Inferior parietal cortex (tissue), 1 donor: Measurements from ENCODE around the gene SEZ6L2.
"Not testable (repeated sequence)": the region's sequence is repeated elsewhere in the genome, so short reads cannot be mapped to it uniquely, and the experiment has no call there.

Experiments
- DNase-seq: peaks from one replicate; pipeline ENCODE4 v3.0.0-alpha.2; 2016; ENCODE audit errors: extremely low spot score

SEZ6L2 gene

DNA sequence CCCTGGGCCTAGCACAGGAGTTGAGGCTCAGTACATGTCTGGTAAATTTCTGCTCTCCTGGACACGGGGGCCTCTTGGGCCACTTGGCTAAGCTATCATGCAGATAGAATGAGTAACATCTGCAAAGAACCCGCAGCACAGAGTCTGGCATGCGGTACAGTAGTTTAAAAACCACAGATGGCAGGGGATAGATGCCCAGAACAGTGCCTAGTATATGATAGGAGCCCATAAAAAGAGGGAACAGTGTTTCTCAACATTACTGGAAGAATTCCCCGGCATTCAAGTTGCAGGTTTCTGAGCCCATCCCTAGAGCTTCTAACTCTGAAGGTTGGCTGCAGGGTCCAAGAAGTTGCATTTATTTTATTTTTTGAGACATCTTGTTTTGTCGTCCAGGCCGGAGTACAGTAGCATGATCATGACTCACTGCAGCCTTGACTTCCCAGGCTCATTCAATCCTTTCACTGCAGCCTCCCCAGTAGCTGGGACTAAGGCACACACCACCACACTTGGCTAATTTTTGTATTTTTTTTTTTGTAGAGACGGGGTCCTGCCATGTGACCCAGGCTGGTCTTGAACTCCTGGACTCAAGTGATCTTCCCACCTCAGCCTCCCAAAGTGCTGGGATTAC, 42.1 kb downstream of the SEZ6L2 start:
- DNase-seq, result no peak

DNA sequence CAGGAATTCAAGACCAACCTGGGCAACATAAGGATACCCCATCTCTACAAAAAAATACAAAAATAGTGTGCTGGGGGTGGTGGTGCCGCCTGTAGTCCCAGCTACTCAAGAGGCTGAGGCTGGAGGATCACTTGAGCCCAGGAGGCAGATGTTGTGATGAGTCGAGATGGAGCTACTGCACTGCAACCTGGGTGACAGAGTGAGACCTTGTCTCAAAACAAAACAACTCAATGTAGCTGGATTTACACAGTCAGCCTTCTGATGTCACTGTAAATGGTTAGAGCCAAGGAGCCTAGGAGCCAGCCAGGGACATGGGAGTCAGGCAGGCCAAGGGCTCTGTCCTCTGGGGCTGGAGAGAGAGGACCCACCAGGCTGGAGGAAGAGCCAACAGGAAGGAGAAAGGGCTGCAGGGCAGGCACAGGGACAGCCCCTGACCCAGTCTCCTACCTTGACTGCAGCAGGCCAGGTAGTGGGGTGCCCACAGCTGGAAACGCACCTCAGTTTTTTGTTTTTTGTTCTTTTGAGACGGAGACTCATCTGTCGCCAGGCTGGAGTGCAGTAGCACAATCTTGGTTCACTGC, 44.7 kb downstream of the SEZ6L2 start:
- no peak for DNase-seq

DNA sequence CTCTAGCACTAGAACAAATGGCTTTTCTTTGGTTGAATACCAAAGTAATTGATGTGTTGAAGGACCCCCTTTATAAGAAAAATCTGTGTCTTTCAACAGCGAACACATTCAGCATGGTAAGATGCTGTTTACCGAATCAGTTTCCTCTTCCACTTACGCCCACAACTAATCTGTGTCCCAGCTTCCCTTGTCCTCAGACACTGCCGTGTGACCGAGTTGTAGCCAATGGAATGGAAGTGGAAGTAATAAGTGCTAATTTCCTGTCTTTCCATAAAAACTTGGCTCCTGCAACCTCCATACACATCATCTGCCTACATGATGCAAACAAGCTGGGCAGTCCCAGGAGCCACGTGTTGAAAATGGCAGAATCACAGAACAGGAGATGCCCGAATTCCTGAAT, 46.7 kb downstream of the SEZ6L2 start:
- no peak for DNase-seq

DNA sequence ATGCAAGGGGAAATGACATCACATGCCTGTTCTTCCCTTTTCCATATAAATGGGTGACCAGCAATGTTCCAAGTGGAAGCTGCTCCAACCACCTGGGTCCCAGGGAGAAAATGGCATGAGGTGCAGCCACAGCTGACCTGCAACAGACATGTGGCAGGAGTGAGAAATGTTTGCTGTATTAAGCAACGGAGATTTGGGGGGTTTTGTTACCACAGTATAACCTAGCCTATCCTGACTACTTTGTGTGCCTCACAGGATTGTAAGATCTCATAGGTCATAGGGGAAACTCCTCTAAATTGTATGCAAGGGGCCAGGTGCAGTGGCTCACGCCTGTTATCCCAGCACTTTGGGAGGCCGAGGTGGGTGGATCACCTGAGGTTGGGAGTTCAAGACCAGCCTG, 48.4 kb downstream of the SEZ6L2 start:
- no peak for DNase-seq

DNA sequence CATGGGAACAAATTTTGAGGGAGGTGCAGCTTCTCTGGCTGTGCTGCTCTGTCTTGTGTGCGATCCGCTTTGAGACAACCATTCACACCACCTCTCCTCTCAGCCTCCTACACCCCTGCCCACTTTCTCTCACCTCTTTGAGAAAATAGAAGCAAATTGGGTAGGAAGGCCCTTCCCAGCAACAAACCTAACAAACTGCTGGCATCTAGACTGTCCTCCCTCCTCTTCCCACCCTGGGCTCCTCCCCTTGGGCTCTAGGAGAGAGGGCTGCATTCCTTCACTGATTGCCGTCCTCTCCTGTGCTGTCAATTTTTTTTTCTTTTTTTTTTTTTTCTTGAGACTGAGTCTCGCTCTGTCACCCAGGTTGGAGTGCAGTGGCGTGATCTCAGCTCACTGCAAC, 49.8 kb downstream of the SEZ6L2 start:
- no peak for DNase-seq

DNA sequence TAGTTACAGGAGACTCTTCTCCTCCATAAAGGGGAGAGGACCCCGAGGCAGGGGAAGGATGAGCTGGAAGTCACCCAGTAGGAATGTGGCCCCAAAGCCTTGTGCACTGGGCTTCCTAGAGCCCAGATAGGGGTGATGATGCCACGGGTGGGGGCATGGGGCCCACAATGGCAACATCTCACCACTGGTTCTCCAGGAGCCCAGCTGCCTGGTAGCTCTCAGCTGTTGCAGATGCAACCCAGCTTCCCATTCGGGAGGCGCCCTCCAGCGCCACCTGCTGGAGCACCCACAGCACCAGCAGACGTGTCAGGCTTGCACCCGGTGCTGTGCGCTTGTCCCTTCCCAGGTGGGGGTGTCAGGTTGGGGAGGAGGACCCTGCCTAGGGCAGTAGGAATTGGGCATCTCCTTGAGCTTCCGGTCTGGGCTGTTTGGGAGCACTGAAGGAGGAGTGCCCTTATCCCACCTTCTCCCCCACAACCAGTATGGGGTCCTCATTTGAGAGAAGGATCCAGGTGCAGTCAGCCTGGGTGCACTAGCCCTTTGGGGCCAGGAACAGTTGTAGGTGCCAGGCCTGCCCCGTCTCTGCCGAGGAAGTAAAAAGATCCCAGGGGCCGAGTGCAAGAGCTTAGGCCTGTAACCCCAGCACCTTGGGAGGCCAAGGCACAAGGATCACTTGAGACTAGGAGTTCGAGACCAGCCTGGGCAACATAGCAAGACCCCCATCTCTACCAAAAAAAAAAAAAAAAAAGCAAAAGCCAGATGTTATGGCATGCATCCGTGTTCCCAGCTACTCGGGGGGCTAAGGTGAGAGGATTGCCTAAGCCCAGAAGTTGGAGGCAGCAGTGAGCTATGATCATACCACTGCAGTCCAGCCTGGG, 50.7 kb downstream of the SEZ6L2 start:
- DNase-seq, result peak; percentile 56

DNA sequence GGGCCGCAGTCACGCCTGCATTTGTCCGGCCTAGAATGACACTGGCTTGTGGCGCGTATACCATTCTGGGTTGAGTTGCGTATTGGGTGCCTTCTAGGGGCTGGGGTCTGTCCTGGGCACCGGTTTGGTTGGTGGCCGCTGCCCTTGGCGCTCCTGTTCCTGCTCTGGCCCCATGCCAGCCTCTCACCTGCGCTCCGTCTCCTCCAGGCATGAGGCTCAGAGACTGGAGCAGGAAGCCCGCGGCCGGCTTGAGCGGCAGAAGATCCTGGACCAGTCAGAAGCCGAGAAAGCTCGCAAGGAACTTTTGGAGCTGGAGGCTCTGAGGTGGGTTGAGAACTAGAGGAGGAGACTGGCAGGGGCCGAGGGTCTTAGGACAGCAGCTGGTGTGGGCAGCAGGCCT, 53.7 kb downstream of the SEZ6L2 start:
- no peak for DNase-seq

DNA sequence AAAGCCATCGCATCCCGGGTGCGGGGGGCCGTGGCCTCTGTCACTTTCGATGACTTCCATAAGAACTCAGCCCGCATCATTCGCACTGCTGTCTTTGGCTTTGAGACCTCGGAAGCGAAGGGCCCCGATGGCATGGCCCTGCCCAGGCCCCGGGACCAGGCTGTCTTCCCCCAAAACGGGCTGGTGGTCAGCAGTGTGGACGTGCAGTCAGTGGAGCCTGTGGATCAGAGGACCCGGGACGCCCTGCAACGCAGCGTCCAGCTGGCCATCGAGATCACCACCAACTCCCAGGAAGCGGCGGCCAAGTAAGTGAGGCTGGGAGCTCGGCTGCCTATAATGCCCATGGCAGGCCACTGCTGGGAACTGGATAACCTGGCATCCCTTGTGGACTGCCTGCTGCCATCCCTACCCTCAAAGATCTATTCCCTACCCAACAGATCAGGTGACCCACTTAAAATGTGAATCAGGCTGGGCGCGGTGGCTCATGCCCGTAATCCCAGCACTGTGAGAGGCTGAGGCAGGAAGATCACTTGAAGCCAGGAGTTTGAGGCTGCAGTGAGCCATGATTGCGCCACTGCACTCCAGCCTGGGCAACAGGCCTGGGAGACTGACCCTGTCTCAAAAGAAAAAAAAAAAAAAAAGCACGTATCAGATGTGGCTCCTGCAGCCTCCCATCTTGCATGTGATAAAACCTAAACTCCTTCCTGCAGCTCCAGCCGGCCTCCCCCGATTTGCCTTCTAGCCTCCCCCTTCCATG, 54.6 kb downstream of the SEZ6L2 start:
- DNase-seq, result no peak

DNA sequence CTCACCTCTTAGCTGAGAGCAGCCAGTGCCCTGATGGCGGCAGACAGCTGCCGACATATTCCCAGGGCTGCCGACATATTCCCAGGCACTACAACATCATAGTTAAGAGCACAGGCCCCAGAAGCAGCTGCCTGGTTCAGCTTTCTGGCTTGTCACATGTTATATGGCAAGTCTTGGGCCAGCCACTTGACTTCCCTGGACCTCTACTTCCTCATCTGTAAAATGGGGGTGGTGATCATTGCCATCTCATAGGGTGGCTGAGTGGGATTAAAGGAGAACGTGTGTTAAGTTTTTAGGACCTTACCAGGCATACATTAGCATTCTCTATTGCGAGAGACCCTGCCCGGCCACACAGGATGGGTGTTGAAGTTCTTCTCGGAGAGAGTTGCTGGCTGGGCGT, 55.4 kb downstream of the SEZ6L2 start:
- no peak for DNase-seq

DNA sequence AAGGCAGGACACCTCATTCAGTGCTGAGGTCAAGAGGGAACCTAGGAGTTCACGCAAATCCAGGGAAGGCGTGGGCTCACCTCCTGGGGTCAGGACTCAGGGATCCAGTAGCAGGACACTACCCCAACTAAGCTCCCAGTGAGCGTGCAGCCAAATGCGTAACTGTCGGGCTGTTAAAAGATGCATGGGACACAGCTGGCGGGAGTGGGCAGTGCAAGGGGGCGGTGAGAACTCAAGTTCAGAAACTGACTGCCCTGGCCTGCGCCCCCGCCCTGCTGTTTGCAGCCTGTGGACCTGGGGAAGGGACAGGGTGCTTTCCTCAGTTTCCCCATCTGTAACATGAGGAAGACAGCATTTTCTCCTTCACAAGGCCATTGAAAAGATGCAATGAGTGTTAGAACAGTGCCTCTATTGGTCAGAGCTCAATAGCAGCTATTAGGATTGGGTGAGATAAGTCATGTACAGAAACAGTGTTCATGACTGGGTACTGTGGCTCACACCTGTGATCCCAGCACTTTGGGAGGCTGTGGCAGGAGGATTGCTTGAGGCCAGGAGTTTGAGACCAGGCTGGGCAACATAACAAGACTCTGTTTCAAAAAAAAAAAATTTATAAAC, 56.5 kb downstream of the SEZ6L2 start:
- DNase-seq, result no peak

DNA sequence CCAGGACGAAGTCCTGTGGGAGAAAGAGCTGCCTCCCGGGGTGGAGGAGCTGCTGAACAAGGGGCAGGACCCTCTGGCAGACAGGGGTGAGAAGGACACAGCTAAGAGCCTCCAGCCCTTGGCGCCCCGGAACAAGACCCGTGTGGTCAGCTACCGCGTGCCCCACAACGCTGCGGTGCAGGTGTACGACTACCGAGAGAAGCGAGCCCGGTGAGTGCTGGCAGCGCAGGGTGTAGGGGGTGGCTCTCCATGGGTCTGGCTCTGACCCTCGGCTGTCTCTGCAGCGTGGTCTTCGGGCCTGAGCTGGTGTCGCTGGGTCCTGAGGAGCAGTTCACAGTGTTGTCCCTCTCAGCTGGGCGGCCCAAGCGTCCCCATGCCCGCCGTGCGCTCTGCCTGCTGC, 57.7 kb downstream of the SEZ6L2 start:
- DNase-seq, result no peak

DNA sequence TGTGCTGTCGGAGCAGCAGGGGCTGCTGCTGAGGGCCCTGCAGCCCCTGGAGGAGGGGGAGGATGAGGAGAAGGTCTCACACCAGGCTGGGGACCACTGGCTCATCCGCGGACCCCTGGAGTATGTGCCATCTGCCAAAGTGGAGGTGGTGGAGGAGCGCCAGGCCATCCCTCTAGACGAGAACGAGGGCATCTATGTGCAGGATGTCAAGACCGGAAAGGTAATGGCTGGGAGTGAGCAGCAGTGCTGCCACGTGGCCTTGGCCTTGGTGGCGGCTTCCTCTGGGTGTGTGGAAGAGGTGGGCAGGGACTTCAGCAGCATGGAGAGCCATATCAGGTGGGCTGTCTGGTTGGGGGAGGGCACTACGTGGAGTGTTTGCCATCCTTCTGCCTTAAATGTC, 59.1 kb downstream of the SEZ6L2 start:
- no peak for DNase-seq

DNA sequence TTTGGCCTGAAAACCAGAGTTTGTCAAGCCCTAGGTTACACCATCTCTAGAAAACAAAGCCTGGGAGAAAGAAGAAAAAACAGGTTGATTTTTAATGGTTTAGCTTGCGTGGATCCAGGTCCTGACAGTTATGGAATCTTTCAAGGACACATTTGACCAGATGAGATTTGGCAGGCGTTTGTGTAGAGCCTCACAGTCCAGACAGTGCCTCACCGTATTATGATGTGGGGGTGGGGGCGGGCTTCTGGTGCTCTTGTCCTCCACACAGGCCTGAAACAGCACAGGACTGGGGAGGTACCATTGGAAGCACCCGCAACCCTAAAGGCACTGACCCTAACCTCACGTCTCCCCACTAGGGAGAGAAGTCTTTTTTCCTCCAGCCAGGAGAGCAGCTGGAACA, 59.5 kb downstream of the SEZ6L2 start:
- no peak for DNase-seq

DNA sequence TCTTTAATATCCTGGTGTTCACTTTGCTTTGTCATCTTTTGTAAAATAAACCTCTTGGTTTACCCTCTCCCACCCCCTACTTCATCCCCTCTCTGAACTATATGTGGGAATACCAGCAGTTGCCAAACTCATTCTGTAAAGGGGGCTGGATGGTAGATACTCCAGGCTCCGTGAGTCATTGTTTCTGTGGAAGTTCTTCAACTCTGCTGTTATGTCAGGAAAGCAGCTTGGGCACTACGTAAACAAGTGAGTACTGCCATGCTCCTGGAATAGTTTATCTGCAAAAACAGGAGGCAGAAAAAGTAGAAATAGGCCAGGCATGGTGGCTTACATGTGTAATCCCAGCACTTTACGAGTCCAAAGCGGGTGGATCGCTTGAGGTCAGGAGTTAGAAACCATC, 61.5 kb downstream of the SEZ6L2 start:
- DNase-seq, result no peak

DNA sequence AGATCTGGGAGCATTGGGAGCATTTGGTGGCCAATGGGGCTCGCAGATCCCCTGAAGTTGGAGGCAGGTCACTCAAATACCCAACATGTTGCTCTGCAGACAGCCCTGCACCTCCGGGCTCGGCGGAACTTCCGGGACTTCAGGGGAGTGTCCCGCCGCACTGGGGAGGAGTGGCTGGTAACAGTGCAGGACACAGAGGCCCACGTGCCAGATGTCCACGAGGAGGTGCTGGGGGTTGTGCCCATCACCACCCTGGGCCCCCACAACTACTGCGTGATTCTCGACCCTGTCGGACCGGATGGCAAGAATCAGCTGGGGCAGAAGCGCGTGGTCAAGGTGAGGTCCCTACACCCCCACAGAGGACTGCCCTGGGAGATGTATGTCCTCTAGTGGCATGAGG, 62.7 kb downstream of the SEZ6L2 start:
- DNase-seq, result no peak

DNA sequence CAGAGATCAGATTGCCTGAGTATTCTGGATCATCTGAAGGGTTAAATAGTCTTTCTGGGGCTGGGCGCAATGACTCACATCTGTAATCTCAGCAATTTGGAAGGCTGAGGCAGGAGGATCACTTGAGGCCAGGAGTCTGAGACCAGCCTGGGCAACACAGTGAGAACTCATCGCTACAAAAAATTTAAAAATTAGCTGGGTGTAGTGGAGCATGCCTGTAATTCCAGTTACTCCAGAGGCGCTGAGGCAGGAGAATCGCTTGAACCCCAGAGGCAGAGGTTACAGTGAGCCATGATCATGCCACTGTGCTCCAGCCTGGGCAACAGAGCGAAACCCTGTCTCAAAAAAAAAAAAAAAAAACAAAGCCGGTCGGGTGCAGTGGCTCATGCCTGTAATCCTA, 63.4 kb downstream of the SEZ6L2 start:
- DNase-seq, result no peak

DNA sequence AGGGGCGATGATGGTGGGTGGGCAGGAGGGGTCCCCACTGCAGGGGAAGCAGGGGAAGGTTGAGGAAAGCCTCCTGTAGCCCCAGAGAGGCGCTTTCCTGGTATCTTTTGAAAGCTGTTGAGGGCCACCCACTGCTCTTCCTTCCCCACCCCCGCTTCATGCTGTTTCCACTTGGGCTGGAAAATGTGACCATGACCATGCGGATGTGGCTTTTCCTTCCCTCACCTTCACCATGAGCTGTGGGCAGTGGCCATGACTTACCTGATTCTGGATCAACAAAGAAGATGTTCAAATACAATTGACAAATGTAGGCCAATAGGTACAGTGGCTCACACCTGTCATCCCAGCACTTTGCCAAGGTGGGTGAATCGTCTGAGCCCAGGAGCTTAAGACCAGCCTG, 65.3 kb downstream of the SEZ6L2 start:
- DNase-seq, result no peak

DNA sequence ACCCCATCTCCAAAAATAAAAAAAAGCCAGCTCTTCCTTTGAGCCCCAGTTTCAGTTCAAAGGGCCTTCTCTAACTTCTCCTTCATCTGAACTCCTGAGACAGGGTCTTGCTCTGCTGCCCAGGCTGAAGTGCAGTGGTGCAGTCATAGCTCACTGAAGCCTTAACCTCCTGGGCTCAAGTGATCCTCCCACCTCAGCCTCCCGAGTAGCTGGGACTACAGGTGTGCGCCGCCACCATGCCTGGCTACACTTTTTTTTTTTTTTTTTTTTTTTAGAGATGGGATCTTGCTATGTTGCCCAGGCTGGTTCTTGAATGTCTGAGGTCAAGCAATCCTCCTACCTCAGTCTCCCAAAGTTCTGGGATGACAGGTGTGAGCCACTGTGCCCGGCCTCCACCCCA, 66.1 kb downstream of the SEZ6L2 start:
- DNase-seq, result not testable (repeated sequence)

DNA sequence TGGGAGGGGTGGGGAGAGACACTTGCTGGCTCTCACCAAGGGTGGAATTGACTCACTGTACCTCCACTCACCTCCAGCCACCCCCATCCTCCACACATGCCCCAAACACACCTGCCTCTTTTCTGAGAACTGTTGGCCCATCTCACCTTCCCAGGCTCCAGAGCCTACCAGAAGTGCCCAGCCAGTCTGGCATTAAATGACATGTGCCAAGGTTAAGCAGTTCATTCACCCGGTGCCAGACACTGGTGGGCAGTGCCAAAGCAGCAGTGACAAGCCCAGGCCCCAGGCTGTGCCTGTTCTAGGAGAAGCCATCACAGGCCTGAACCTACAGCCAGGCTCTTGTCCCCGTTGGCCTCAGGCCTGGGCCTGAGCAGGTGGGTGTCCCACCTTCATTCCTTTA, 67.9 kb downstream of the SEZ6L2 start:
- no peak for DNase-seq

DNA sequence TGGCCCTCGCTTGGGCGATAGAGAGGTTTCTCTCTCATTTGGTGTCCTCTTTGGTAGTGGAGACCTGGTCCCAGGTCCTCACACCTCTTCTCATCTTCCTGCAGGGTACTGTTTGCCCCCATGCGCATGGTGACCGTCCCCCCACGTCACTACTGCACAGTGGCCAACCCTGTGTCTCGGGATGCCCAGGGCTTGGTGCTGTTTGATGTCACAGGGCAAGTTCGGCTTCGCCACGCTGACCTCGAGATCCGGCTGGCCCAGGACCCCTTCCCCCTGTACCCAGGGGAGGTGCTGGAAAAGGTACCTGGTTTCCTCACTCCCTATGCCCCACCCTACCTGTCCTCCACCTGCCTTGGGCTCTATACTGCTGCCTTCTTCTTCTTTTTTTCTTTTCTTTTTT, 68.6 kb downstream of the SEZ6L2 start:
- no peak for DNase-seq

DNA sequence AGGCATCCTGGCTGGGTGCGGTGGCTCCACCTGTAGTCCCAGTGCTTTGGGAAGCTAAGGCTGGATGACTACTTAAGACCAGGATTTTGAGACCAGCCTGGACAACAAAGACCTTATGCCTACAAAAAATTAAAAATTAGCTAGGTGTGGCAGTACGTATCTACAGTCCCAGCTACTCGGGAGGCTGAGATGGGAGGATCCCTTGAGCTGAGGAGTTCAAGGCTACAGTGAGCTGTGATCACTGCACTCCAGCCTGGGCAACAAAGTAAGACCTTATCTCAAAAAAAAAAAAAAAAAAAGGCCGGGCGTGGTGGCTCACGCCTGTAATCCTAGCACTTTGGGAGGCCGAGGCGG, 73.0 kb downstream of the SEZ6L2 start:
- DNase-seq, result no peak
